Gastrocnemius medialis (tissue), 4 donors: ENCODE data around the gene TSNAXIP1. TPM values are rescaled to one million over a fixed set of nuclear protein-coding genes. Genes with fewer than 3 reads are reported as not detected.

Experiments used
- ATAC-seq, 2 donors: fragments of 150-250 bp; one replicate each; pipeline ENCODE4 v1.9.1; 2016
- DNase-seq, 2 donors: peaks; one replicate each; pipeline ENCODE4 v3.0.0-alpha.2; 2019
- H3K27ac ChIP-seq, 4 donors: fragments of 200-600 bp; sonication (generic); 1 replicate in 1 of 4; 2 replicates in 3 of 4; pipeline ENCODE4 v1.5.1; 2016 to 2018; ENCODE audit warnings: mild to moderate bottlenecking in 2 of 4, moderate library complexity in 1 of 4
- H3K27me3 ChIP-seq, 3 donors: fragments of 200-600 bp; sonication (generic) in 2 of 3; 1 replicate in 1 of 3; 2 replicates in 2 of 3; pipeline versions ENCODE4 v1.5.1 to v1.6.0; 2016 to 2019; ENCODE audit warnings: mild to moderate bottlenecking in 1 of 3, moderate library complexity in 1 of 3
- H3K36me3 ChIP-seq, 2 donors: fragments of 200-600 bp; sonication (generic) in 1 of 2; one replicate each; pipeline ENCODE4 v1.5.1; 2017 to 2018
- H3K4me1 ChIP-seq, 2 donors: fragments of 200-600 bp; sonication (generic) in 1 of 2; one replicate each; pipeline ENCODE4 v1.5.1; 2016 to 2017; ENCODE audit warnings: mild to moderate bottlenecking in 2 of 2
- H3K4me3 ChIP-seq, 4 donors: fragments of 200-600 bp; sonication (generic) in 3 of 4; 1 replicate in 1 of 4; 2 replicates in 3 of 4; pipeline ENCODE4 v1.5.1; 2016 to 2019; ENCODE audit warnings: mild to moderate bottlenecking in 2 of 4
- H3K9me3 ChIP-seq, 3 donors: fragments of 200-600 bp; sonication (generic) in 2 of 3; 1 replicate in 1 of 3; 2 replicates in 2 of 3; pipeline ENCODE4 v1.5.1; 2016 to 2019
- POLR2A ChIP-seq, 2 donors: fragments of 450-650 bp; IDR thresholded peaks; one replicate each; pipeline ENCODE4 v1.6.1; 2017; ENCODE audit warnings: antibody characterized with exemption in 2 of 2, mild to moderate bottlenecking in 2 of 2, moderate library complexity in 2 of 2
- in situ Hi-C, 4 donors: fragments of 200-750 bp; cut with MboI; loops; one replicate each; pipeline versions ENCODE4 v1.15.0 to v1.8.0; 2017; ENCODE audit warnings: low sequenced_read_pairs in 4 of 4
- intact Hi-C: fragments of 100-400 bp; cut with DNase I; formaldehyde crosslinking; loops from one replicate; pipeline ENCODE4 v1.15.1; 2023; ENCODE audit warnings: low total_unique reads
- total RNA-seq, 4 donors: library from RNA; depleted of rRNA; stranded (reverse); fragments of >200 nt; gene quantifications; one replicate each; pipeline versions ENCODE4 v1.1.0 to v1.2.3, GENCODE V29; 2016
- TF ChIP-seq, protein P1 (sequence below), 5 experiments: fragments of 450-650 bp in 3 of 5; fragments of 200-600 bp in 2 of 5; sonication (generic) in 2 of 5; IDR thresholded peaks in 4 of 5; conservative IDR thresholded peaks in 1 of 5; 1 replicate in 4 of 5; 2 replicates in 1 of 5; pipeline ENCODE4 v1.5.1; 2016 to 2019; ENCODE audit warnings: antibody characterized with exemption in 5 of 5, mild to moderate bottlenecking in 3 of 5, moderate library complexity in 3 of 5

TSNAXIP1 gene
- total RNA-seq, 4 donors from 2014 or later, result 0.27 to 11.0 (median 0.56) TPM; not detected in 1

- H3K27ac ChIP-seq, result peak overlapping the region; percentile 92 to 99 (median 97)
- TF ChIP-seq, protein P1, sequence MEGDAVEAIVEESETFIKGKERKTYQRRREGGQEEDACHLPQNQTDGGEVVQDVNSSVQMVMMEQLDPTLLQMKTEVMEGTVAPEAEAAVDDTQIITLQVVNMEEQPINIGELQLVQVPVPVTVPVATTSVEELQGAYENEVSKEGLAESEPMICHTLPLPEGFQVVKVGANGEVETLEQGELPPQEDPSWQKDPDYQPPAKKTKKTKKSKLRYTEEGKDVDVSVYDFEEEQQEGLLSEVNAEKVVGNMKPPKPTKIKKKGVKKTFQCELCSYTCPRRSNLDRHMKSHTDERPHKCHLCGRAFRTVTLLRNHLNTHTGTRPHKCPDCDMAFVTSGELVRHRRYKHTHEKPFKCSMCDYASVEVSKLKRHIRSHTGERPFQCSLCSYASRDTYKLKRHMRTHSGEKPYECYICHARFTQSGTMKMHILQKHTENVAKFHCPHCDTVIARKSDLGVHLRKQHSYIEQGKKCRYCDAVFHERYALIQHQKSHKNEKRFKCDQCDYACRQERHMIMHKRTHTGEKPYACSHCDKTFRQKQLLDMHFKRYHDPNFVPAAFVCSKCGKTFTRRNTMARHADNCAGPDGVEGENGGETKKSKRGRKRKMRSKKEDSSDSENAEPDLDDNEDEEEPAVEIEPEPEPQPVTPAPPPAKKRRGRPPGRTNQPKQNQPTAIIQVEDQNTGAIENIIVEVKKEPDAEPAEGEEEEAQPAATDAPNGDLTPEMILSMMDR (IDR thresholded peaks at IDR 0.05 in 4 of 5, conservative IDR thresholded peaks at IDR 0.05 in 1 of 5), result peak in 2 of 5 experiments; percentile 22 to 31
- no peak for TF ChIP-seq POLR2A (IDR thresholded peaks at IDR 0.05)
- in situ Hi-C loops, result loop anchor here in 2 of 4 donors (25.0 kb wide), 2 partner anchors 230 to 430 kb away; partner anchors contain the start of genes ESRP2 (in 1 of the 2) and PLA2G15 (in 1 of the 2)
- ATAC-seq (peak; percentile 3 to 13), DNase-seq (no peak)
- H3K36me3 ChIP-seq, result peaks cover 0 to 18% of the 10 kb centered on the region in 2 donors
- peaks cover 31 to 32% of the 10 kb centered on the region in 2 donors for H3K4me1 ChIP-seq
- H3K27me3 ChIP-seq, result no peaks in the 10 kb centered on the region
- peak overlapping the region; percentile 81 to 98 (median 90) for H3K4me3 ChIP-seq
- H3K9me3 ChIP-seq, result no peaks in the 10 kb centered on the region
- intact Hi-C loops, result loop anchor here (1.0 to 10.0 kb wide), 4 partner anchors 40 to 282 kb away; partner anchors contain the start of genes CENPT, CTCF, NUTF2 and RIPOR1
Measured at GRCh38 chr16:67807148-67807682, 526 bp downstream of the TSNAXIP1 start.

- in situ Hi-C loops (loop anchor here (10.0 to 25.0 kb wide), 4 partner anchors 113 to 425 kb away; partner anchors contain the start of genes ESRP2 (in 1 of the 4) and PLA2G15 (in 1 of the 4)), intact Hi-C loops (no loop called here)
- DNase-seq (no peak), ATAC-seq (no peak)
- no peaks in the 10 kb centered on the region for H3K9me3 ChIP-seq
- H3K4me3 ChIP-seq, result no peak overlapping the region
- H3K4me1 ChIP-seq, result peaks cover 7% of the 10 kb centered on the region in 2 donors
- H3K27me3 ChIP-seq, result no peaks in the 10 kb centered on the region
- no peaks in the 10 kb centered on the region for H3K36me3 ChIP-seq
- no peak for TF ChIP-seq POLR2A (IDR thresholded peaks at IDR 0.05)
- TF ChIP-seq, protein P1 (IDR thresholded peaks at IDR 0.05 in 4 of 5, conservative IDR thresholded peaks at IDR 0.05 in 1 of 5), result no peak
- no peak overlapping the region for H3K27ac ChIP-seq
Measured at GRCh38 chr16:67811899-67812298, 5.2 kb downstream of the TSNAXIP1 start.

GRCh38 chr16:67814567-67814966 is 7.9 kb downstream of the TSNAXIP1 start:
- H3K27ac ChIP-seq, result no peak overlapping the region
- no peak overlapping the region for H3K4me3 ChIP-seq
- no peaks in the 10 kb centered on the region for H3K27me3 ChIP-seq
- no peak for DNase-seq
- no peaks in the 10 kb centered on the region for H3K4me1 ChIP-seq
- intact Hi-C loops, result loop anchor here (1.0 kb wide), 1 partner anchor 34 kb away; no protein-coding TSS in a partner anchor
- H3K36me3 ChIP-seq, result no peaks in the 10 kb centered on the region
- ATAC-seq, result no peak
- in situ Hi-C loops, result loop anchor here (10.0 to 25.0 kb wide), 4 partner anchors 110 to 423 kb away; partner anchors contain the start of genes ESRP2 (in 1 of the 4) and PLA2G15 (in 1 of the 4)
- TF ChIP-seq, protein P1 (IDR thresholded peaks at IDR 0.05 in 4 of 5, conservative IDR thresholded peaks at IDR 0.05 in 1 of 5), result no peak
- no peak for TF ChIP-seq POLR2A (IDR thresholded peaks at IDR 0.05)
- no peaks in the 10 kb centered on the region for H3K9me3 ChIP-seq

DNA sequence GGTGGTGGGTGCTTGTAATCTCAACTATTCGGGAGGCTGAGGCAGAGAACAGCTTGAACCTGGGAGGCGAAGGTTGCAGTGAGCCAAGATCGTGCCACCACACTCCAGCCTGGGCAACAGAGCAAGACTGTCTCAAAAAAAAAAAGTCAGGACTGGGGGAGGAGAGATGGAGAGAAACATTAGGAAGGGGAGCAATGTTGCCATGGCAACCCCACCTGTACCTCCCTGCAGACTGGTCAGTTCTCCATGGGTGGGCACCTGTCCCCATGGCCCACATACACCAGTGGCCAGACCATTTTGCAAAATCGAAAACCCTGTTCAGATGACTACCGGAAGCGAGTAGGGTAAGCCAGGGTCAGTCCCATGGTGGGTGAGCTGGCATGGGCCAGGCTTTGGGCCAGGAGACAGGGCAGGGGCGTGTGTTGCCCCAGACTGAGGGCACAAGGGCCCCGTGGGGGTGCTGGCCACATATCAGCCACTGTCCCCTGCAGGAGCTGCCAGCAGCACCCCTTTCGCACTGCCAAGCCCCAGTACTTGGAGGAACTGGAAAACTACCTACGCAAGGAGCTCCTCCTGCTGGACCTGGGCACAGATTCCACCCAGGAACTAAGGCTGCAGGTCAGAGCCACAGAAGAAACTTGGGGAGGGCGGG is 14.0 kb downstream of the TSNAXIP1 start:
- H3K4me3 ChIP-seq, result no peak overlapping the region
- H3K4me1 ChIP-seq, result no peaks in the 10 kb centered on the region
- no peak for TF ChIP-seq POLR2A (IDR thresholded peaks at IDR 0.05)
- TF ChIP-seq, protein P1 (IDR thresholded peaks at IDR 0.05 in 4 of 5, conservative IDR thresholded peaks at IDR 0.05 in 1 of 5), result no peak
- ATAC-seq (no peak), DNase-seq (no peak)
- no peaks in the 10 kb centered on the region for H3K36me3 ChIP-seq
- H3K27me3 ChIP-seq, result no peaks in the 10 kb centered on the region
- intact Hi-C loops (no loop called here), in situ Hi-C loops (loop anchor here in 3 of 4 donors (10.0 to 25.0 kb wide), 3 partner anchors 104 to 417 kb away; partner anchors contain the start of genes ESRP2 (in 1 of the 3) and PLA2G15 (in 1 of the 3))
- no peak overlapping the region for H3K27ac ChIP-seq
- no peaks in the 10 kb centered on the region for H3K9me3 ChIP-seq
